ENCODE measurements around the gene RAP2B.
"Not testable (repeated sequence)": the region's sequence is repeated elsewhere in the genome, so short reads cannot be mapped to it uniquely, and the experiment has no call there.

RAP2B gene

DNA sequence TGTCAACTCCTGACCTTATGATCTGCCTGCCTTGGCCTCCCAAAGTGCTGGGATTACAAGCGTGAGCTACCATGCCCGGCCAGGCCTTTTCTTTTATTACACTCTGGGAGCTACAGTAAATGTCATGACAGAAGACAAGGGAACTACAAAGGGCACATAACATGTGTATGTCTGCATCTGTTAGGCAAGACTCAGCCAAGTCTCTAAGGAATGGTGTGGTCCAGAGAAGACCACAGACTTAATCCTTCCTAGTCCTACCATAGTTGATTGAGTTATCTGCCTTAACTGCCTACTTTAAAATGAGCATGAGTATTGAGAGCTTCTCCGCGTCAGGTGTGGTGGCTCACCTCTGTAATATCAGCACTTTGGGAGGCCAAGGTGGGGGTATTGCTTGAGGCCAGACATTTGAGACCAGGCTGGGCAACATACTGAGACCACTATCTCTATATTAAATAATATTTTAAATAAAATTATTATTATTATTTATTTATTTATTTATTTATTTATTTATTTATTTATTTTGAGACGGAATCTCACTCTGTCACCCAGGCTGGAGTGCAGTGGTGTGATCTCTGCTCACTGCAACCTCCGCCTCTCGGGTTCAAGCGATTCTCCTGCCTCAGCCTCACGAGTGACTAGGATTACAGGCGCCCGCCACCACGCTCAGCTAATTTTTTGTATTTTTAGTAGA is 31.9 kb downstream of the RAP2B start:
- not testable (repeated sequence) for DNase-seq (ENCODE audit: low spot score)

DNA sequence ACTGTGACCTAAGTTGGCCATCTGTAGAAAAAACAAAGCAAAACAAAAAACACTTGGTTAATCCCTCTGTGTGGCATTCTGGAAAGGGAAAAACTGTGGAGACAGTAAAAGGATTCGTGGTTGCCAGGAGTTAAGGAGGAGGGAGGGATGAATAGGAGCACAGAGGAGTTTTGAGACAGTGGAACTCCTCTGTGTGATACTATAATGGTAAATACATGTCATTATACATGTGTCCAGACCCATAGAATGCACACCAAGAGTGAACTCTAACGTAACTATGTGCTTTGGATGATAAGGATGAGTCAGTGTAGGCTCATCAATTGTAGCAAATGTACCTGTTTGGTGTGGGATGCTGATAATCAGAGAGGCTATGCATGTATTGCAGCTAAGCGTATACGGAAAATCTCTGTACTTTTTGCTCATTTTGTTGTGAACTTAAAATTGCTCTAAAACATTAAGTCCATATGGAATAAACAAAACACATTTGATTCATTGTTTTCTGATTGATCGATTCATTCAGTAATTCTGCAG is 33.4 kb downstream of the RAP2B start:
- no peak for DNase-seq (ENCODE audit: low spot score)

DNA sequence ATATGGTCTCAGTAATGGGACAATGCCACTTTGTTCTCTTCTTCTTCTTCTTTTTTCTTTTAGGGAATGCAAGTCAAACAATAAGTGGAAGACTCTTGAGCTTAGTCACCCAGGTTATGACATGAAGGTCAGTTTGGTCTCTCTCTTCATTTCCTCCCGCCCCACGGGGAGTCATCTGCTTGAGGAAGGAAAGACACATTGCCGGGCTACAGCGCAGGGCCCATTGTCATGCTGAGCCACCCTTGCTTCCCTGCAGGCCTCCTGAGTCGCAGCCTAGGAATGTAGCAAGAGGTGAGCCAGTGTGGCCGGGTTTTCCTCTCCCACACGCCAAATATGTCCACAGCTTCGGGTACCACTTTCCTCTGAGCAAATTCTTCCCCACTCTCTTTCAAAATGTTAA is 47.6 kb downstream of the RAP2B start:
- no peak for DNase-seq (ENCODE audit: low spot score)

DNA sequence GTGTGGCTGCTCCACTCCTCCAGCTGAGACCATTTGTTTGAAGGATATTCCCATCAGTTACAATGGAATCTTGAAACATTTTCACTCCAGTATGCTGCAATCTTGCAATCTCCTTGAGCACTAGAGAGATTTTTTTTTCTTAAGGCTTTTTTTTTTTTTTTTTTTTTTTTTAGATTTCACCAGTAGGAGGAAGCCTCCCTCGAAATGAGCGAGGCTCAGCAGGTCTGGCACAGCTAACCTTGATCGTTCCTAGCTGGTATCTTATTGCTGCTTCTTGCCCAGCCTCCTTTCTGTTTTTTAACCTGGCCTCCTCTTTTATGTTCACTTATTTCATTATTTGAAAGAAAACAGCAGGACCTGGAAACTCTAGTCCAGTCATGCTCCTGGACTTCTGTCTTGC is 48.1 kb downstream of the RAP2B start:
- peak; percentile 5 for DNase-seq (ENCODE audit: low spot score)

DNA sequence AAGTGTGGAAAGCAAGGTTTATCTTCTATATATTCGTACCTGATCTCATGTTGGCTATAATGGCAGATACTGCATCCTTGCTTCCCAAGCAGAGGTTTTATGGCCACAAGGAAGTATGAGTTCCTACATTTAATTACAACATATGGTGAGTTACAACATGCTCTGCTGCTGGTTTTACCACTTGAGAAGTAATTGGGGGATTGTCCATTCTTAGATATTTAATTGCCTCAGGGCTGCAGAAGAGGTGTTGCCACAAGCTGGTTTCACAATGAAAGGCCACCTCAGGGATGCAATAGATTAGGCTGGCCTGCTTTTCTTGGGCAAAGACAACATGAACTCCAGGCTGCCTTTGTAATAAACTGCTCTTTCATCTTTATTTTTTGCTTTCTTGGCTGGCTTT is 48.6 kb downstream of the RAP2B start:
- no peak for DNase-seq (ENCODE audit: low spot score)

DNA sequence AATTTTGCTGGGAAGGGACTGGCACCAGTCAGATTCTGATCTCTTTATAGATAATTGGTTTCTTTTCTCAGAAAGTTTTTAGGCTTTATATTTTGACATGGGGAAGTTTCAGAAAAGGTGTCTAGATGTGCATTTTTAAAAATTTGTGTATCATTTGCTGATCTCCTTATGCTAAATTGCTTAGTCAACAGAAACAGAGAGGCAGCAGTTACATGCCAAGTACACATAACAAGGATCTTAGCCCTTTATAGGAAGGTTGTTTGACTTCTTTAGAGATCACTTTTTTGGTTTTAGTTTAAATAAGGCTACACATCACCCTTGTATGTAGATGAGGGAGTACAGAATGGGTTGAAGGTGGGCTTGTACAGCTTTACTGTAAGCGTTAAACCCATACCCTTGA is 53.5 kb downstream of the RAP2B start:
- DNase-seq (ENCODE audit: low spot score) = no peak

DNA sequence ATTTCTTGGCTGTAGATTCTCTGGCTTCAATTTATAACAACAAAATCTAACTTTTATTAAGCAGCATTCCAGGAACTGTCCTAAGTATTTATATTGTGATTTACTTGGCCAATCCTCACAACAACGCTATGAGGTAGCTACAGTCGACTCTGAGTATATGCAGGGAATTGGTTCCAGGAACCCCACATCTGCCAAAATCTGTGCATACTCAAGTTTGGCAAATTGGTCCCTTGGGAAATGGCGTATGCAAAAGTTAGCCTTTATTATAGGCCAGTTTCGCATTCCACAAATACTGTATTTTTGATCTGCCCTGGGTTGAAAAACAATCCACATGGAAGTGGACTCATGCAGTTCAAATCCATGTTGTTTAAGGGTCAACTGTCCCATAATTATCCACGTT is 53.9 kb downstream of the RAP2B start:
- DNase-seq (ENCODE audit: low spot score) = no peak

DNA sequence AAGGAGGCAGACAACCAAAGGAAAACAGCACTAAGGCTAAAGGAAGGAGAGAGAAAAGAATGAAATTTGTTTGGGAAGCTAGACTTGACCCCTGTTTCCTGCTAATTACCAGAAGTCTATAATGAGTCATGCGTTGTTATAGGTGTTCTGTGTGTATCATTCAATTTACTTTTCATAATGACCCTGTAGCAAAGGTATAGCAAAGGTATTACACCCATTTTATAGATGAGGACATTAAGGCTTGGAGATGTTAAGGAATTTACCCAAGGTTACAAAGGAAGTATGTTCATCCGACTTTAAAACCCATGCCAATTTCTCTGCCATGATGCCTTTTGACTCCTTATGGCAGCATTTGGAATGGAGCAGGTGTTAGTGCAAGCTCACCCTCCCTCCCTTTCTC is 54.9 kb downstream of the RAP2B start:
- DNase-seq (ENCODE audit: low spot score) = no peak

DNA sequence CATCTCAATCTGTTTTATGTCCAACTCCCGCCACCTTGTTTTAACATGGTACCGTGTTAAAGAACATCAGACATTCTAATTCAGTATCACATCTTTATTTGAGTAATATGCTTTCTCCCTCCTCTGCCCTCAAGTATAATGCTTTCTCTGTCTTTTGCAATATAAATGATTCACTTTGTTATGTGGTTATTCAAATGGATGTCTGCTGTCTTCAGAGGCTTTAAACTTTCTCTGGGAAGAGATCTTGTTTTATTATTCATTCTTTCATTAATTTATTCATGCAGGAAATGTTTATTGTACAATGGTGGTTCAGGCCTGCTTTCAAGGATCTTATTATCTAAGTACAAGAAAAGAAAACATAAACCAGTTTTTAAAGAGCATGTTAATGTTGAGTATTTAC is 57.1 kb downstream of the RAP2B start:
- DNase-seq (ENCODE audit: low spot score) = no peak
